Astrocyte of the cerebellum (primary cell): ENCODE measurements around the gene KRTAP2-4.
"Not testable (repeated sequence)": the region's sequence is repeated elsewhere in the genome, so short reads cannot be mapped to it uniquely, and the experiment has no call there.

ENCODE experiments used
- DNase-seq: peaks from one replicate; pipeline ENCODE4 v3.0.0-alpha.2; 2011; ENCODE audit warnings: low read depth
- H3K4me3 ChIP-seq: 2 replicates; pipeline ENCODE4 v1.5.1; 2011; ENCODE audit warnings: mild to moderate bottlenecking, low read depth, low read length, moderate library complexity
- CTCF ChIP-seq: IDR thresholded peaks from 2 replicates; pipeline ENCODE4 v1.5.1; 2012; ENCODE audit warnings: low read length, low read depth, moderate library complexity, mild to moderate bottlenecking; ENCODE audit errors: missing control alignments
- in situ Hi-C: cut with HindIII; loops from 2 replicates; pipeline ENCODE4 v1.10.0; 2017; ENCODE audit warnings: low sequenced_read_pairs

The KRTAP2-4 gene

GRCh38 chr17:41054025-41054424, 11.7 kb downstream of the KRTAP2-4 start:
- DNase-seq = no peak
- in situ Hi-C loops = no loop called here
- TF ChIP-seq CTCF = no peak
- H3K4me3 ChIP-seq = no peak overlapping the region

DNA sequence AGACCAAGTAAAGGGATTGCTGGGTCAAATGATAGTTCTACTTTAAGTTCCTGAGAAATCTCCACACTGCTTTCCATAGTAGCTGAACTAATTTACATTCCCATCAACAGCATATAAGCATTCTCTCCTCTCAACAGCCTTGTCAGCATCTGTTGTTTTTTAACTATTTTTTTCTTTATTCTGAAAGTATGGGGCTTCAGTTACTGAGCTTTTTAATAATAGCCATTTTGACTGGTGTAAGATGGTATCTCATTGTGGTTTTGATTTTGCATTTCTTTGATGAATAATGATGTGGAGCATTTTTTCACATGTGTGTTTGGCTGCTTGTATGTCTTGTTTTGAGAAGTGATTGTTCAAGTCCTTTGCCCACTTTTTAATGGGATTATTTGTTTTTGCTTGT, 13.1 kb downstream of the KRTAP2-4 start:
- DNase-seq = no peak
- in situ Hi-C loops = no loop called here
- H3K4me3 ChIP-seq = no peak overlapping the region
- TF ChIP-seq CTCF = no peak

DNA sequence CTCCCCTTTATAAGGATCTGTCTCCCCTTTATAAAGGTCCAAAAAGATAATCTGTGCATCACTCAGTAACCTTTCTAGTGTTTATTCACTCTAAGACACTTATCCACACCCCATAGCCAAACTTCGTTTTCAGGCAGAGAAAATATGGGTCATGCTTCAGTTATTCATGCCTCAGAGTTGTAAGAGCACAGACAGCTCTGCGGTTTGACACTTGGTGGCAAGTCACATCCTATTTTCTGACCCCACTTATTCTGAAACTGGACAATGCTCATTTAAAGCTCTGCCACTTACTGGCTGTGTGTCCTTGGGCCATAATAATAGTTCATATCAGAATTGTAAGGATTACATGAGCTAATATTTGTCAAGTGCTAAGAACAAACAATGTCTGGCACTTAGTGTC, 16.6 kb downstream of the KRTAP2-4 start:
- no peak overlapping the region for H3K4me3 ChIP-seq
- no peak for DNase-seq
- no peak for TF ChIP-seq CTCF
- in situ Hi-C loops = no loop called here

- in situ Hi-C loops = no loop called here
- no peak for TF ChIP-seq CTCF
- DNase-seq = no peak
- no peak overlapping the region for H3K4me3 ChIP-seq
Observed at GRCh38 chr17:41048441-41048840, 17.2 kb downstream of the KRTAP2-4 start.

DNA sequence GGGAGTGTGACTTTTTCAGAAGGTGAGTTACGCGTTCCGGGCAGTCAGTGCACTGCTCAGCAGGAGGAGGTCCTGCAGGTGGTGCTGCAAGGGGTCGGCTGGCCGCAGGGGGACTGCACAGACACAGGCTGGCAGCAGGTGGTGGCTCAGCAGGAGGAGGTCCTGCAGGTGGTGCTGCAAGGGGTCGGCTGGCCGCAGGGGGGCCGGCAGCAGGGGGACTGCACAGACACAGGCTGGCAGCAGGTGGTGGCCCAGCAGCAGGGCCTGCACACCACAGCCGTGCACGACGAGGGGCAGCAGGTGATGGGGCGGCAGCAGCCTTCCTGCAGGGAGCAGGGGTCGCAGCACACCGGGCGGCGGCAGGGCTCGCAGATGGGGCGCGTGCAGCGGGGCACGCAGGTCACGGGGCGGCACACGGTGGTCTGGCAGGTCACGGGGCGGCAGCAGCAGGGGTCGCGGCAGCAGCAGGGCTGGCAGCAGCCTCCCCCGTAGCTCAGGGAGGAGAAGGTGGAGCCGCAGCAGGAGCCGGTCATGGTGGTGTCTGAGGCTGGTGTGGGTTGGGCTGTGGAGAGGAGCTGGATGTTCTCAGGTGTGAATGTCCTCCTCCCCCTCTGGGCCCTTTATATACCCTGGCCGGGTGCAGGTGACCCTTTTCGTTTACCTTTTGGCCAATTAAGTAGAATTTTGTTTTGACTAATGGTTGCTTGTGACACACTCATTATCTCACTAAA, 18.8 kb downstream of the KRTAP2-4 start, which contains the start of gene KRTAP2-1:
TSS of gene KRTAP2-1 (minus strand) at position 582 of the 731 bp plus-strand sequence. CDS start at position 533, 49 bp downstream.
- in situ Hi-C loops, DNase-seq, H3K4me3 ChIP-seq: not testable (repeated sequence)

DNA sequence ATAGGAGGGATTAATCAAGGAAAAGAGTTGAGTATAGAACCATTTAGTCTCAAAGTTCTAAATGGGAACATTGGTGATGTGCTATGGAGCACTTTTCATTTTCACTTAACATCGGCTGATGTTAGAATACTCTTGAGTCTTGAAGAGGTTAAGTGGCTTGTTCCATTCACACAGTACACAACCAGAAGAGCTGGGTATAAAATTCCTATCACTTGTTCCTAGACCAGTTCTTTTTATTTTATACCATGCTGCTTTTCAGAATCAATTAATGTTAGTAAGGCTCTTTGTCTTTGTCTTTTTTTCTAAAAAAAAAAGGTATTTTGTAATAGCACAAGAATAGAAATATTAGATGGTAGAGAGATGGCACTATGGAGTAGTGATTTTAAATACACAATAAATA, 22.7 kb downstream of the KRTAP2-4 start:
- TF ChIP-seq CTCF = no peak
- no peak overlapping the region for H3K4me3 ChIP-seq
- in situ Hi-C loops = no loop called here
- DNase-seq = no peak

- in situ Hi-C loops, H3K4me3 ChIP-seq, DNase-seq: not testable (repeated sequence)
Observed at GRCh38 chr17:41040783-41041571, 24.7 kb downstream of the KRTAP2-4 start, which contains the start of gene KRTAP1-1. Gene KRTAP1-1 (minus strand): TSS chr17:41041450. CDS start chr17:41041397, 53 bp downstream.
